SKM-1 (cell line): Measurements from ENCODE around the gene VIT.
A peak's percentile ranks its signal among the peaks of the same experiment; 100 is the strongest.

Experiments
- DNase-seq: peaks from one replicate; lab custom pipeline; 2025; ENCODE audit not compliant: unreplicated experiment; lab: John Stamatoyannopoulos, UW

VIT gene

GRCh38 chr2:36756438-36756837 is 59.9 kb downstream of the VIT start:
- DNase-seq, result no peak

- DNase-seq, result no peak
These were observed 66.4 kb downstream of the VIT start for GRCh38 chr2:36762764-36763490.

DNA sequence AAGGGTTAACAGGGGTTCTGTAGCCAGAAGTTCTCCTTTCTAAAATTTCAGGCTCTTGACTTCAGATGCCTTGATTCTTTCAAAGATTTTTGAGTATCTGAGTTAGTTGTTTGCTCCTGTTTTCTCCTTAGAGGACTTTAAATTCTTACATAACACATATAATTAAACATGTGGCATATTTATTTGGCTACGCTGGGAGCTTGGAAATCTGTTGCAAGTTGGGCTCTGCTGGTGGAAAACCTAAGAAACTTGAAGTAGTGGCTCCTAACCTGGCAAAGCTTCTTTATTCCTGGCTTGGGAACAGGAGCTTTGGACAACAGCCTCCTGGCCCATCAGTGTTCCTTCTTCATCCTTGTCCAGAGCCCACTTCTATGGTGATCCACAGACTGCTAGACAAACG is 72.6 kb downstream of the VIT start:
- no peak for DNase-seq

DNA sequence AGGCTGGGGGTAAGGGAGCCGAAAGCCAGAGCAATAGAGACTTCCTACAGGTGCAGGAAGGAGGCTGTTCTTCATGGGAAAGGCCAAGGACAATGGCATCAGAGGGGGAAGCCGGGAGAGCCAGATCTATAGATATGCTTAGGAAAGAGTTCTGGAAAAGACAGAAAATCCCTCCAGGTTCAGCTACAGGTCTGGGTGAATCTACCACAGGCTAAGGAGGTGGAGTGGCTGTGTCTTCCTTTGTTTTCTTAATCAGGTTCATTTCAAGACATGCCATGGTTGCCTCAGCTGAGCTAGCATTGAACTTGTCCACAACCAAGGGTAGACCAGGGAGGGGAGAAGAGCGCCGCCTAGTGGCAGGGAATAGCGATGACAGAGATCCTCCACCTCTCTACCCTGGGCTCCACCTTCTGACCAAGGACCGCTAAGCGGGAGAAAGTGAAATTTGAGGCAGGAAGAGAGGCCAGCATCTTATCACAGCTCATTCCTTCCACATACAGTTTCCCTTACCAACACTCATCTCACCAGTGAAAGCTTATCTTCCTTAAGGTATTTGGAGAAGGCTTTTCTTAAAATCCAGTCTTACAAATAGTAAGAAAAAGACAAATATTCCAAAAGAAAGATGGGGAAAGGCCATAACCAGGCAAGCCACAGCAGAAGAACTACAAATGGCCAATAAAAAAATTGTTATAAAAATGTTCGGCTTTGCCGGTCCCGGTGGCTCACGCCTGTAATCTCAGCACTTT is 74.2 kb downstream of the VIT start:
- peak; percentile 66 for DNase-seq

DNA sequence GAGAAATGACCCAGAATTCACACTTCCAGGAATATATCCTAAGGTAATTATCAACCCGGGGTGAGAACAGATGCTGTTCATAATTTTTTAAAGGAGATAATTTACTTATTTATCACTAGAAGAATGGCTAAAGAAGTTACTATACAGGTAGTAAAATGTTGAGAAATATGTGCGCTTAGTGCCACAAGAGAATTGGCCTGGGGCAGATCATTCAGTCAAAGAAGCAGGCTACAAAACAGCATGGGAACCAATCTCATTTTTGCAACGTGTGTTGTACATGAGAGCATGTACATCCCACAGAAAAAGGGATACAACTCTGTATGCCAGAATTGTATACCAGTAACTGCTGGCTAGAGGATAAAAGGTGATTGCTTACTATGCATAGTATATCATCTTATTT is 75.2 kb downstream of the VIT start:
- no peak for DNase-seq

DNA sequence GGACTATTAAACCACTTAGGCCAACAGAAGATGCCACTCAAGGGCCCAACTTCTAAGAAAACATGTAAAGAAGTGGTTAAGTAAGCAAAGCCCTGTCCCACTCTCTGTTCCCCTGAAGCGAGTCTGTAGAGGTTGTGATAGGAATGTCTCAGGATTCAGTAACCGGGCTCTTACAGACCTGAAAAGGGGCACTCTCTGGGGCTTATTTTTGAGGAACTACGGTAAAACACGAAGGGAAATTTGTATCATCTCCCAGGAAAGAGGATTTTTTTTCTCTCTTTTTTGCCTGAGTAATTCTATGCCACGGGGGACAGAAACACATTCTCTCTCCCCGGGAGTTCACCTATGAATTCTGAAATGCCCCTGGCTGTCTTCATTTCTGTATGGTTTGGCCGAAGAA is 77.4 kb downstream of the VIT start:
- no peak for DNase-seq

- no peak for DNase-seq
These were observed 78.8 kb downstream of the VIT start for GRCh38 chr2:36775261-36775660.

DNA sequence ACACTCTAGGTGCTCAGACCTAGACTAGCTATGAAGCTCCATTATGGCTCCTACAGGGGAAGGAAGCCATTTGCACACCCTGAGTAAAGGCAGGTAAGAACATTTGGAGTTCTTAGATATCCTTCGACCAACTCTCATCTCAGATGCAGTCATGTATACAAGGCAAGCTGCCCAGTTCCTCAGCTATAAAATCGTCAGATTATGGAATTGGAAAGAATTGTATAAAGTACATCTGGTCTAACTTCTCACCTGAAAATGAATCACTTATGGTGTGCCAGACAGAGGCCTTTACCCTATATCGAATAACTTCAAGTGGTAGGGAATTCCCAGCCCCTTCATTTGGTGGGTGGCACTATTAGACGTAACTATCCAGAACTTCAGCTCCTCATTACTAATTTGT is 79.3 kb downstream of the VIT start:
- no peak for DNase-seq

GRCh38 chr2:36777272-36777671 is 80.8 kb downstream of the VIT start:
- DNase-seq, result no peak

GRCh38 chr2:36777788-36778187 is 81.3 kb downstream of the VIT start:
- no peak for DNase-seq

GRCh38 chr2:36779462-36779861 is 83.0 kb downstream of the VIT start:
- DNase-seq, result no peak

GRCh38 chr2:36780231-36780839 is 83.8 kb downstream of the VIT start:
- DNase-seq, result peak; percentile 22

DNA sequence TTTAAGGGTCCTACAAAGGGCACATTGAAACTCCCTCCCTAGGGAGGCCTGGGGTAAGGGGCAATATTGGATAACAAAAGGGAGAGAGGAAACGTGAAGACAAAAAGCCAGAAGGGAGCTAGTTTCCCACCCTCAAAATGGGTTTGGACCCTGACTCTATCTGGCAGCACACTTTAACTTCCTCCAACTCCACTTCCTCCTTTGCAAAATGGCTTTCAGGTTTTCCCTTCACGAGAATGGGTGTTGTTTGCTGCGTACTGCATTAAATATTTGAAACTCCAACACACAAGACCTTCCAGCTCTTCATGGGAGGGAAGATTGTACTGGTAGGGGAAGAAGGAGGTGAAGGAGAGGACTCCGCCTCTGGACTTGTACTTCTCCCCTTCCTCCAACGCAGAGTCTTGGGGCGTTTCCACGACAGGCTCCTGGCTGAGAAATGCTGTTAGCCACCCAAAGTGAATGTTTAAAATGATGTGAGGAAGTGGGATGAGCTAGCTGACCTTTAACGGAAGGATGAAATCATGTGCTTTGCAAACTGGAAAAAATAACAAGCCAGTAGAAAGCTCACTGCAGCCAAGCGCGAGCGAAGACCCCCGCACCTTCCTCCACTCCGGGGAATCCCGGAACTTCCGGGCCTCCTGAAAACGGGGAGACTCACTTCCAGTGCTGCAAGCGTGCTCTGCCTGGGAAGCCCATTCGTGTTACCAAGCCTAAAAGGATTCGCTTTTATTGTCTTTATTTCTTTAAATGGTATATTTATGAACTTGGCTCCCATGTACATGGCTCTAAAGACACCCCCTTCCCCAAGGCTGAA is 85.6 kb downstream of the VIT start:
- peak; percentile 21 for DNase-seq

- no peak for DNase-seq
These were observed 86.7 kb downstream of the VIT start for GRCh38 chr2:36783246-36783645.

DNA sequence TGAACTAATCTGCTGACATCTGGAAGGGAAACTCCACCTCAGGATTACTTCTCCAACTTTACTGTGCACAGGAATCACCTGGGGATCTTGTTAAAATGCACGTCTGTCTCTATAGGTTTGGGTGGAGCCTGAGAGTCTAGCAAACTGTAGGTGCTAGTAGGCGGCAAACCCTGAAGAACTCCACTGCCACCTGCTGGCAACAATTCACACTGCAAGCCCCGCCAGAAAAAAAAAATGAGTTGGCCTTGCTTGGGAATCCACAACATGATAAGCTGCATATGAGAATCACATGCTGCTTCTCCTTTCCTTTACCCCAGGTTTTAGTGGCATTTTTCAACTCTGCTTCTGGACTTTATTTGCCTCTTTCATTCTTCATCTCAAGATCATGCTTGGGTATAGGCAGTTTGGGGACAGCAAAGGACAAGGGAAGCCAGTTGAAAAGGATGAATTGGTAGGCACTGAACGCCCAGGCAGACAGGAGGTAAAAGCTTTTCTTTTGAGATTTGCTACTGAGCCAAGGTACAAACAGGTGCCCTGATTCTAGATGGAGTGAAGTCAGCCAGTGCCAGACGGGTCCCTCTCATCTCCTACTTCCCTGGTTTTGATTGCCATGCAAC is 88.8 kb downstream of the VIT start:
- DNase-seq, result peak; percentile 28

GRCh38 chr2:36789181-36789804 is 92.8 kb downstream of the VIT start:
- no peak for DNase-seq

DNA sequence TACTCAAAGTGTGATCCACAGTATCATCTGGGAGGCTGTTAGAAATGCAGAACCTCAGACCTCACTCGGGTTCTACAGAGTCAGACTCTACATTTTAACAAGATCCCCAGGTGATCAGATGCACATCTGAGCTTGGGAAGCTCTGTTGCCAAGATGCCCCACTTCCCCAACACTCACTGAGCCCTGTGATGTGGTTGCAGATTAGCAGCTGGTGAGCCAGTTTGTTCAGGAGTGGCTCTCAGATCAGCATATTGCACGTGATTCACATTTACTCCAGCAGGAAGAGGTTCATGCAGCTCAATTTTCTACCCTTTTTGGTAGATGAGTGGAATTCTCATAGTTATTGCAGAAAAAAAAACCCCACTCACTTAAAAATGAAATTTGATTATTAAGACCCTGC is 96.4 kb downstream of the VIT start:
- DNase-seq, result no peak

DNA sequence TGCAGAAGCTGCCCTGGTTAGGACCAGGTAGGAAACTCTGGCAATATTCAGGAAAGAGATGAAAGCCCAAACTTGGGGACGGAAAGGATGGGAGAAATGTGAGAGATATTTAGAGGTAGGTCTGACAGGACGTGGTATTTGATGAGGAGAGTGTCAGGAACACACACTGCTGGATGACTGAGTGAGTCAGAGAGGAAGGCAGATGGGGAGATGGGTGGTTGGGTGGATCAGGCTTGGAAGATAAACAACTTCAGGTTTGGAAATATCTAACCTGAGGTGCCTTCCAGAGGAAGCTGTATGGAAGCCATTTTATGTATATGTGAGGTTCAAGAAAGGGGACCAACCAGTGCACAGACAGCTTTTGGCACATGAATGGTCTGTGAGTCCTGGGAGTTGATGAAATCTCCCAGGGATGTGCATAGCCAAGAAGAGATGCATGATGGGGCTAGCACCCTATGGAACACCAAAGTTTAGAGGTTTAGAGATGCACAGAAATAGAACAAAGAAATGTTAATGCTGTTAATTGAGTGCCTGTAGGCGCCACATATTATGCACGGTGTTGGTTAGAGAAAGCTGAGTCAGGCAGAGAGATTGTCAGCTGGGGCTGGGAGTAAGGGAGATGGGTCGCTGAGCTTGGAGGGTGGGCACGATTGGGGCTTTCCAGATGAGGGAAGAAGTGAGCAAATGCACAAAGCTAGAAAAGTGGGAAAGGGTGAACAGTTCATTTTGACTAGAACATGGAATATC is 101.0 kb downstream of the VIT start:
- no peak for DNase-seq

DNA sequence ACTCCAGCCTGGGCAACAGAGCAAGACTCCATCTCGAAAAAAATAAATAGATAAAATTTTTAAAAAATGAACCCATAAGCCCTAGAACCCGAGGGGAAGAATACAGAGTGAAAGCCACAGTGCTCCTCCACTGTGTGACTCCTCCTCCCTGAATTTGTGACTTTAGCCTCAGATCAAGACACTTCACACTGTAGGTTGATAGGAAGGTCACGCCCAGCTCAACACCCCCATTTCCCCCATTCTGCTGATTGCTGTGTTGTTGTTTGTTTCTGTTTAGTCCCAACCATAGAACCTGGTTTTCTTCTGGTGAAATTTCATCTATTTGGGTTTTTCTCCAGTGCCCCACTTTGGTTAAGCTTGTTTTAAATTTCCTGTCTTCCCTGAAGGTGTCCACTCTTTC is 102.2 kb downstream of the VIT start:
- DNase-seq, result no peak

DNA sequence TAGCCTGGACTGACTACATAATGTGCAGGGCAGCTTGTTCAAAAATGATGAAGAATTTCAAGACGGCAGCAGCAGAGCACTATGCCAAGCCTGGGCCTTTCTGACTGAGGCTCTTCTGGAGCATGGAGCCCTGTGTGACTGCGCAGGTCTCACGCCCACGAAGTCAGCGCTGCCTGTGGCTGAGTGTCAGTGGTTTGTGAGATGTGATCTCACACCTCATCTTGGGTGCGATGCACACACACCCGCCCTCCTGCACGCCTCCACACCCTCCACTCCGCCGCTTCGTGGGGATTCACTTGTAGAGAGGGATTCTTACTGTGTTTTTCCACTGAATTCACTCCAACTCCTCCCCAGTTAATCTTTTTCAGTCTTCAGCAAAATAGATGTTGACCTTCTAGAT is 103.9 kb downstream of the VIT start:
- DNase-seq, result no peak
